NCI-H2227 (cell line): ENCODE results near the gene LRP1-AS.

ENCODE experiments used
- DNase-seq: peaks from one replicate; lab custom pipeline; 2025; ENCODE audit not compliant: unreplicated experiment; lab: John Stamatoyannopoulos, UW

LRP1-AS gene

DNA sequence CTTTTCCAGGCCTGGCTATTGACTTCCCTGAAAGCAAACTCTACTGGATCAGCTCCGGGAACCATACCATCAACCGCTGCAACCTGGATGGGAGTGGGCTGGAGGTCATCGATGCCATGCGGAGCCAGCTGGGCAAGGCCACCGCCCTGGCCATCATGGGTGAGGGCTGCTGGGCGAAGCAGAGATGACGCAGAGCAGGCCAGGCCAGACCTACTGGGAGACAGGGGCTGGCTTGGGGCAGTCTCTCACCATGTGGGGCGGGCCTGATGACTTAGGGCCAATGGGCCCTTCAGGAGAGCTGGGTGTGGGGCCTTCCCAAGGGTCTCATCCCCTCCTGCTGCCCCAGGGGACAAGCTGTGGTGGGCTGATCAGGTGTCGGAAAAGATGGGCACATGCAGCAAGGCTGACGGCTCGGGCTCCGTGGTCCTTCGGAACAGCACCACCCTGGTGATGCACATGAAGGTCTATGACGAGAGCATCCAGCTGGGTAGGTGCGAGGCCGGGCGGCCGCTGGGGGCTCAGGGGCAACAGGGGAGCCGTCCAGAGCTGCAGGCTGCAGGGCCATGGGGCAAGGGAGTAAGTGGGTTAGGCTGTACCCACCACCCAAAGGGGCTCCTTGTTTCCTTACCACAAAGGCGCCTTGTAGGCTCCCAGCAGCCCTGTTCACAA lies 33.0 kb upstream of the LRP1-AS start:
- no peak for DNase-seq

- no peak for DNase-seq
Observed at GRCh38 chr12:57179331-57180086, 32.1 kb upstream of the LRP1-AS start.

- DNase-seq: no peak
Observed at GRCh38 chr12:57178213-57178612, 30.8 kb upstream of the LRP1-AS start.

DNA sequence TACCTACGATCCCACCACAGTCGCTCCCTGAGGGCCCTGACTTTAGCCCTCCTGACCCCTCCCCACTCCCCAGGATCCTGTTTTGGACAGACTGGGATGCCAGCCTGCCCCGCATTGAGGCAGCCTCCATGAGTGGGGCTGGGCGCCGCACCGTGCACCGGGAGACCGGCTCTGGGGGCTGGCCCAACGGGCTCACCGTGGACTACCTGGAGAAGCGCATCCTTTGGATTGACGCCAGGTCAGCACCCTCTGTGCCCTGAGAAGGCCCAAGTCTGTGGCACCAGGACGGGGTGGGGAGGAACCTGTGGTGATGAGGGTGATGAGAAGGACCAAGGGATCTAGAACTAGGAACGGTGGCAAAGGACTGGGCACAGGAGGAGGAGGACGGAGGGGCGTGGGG lies 29.9 kb upstream of the LRP1-AS start:
- no peak for DNase-seq

DNA sequence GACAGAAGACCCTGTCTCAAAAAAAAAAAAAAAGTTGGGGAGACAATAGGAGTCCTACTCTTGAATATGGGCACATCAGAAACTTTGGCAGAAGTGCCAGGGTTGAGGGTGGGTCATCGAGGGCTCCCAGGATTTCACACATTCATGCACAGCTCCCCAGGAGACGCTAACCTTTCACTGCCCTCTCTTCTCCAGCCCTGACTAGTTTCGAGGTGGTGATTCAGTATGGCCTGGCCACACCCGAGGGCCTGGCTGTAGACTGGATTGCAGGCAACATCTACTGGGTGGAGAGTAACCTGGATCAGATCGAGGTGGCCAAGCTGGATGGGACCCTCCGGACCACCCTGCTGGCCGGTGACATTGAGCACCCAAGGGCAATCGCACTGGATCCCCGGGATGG lies 29.4 kb upstream of the LRP1-AS start:
- DNase-seq: no peak

DNA sequence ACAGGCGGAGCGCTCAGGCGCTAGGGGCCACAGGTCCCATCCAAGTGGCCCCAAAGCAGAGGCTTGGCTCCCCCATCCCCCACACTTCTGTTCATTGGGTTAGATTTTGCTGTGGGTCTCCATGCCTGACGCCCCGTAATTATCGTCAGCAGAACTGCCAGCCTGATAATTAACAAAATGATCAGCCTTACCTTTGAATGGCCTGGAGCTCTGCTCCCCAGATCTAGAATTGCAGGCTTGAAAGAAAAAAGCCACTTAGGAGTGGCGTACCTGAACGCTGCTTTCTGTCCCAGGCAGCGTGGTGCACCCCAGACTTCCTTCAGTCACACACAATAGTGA lies 28.7 kb upstream of the LRP1-AS start:
- no peak for DNase-seq

DNA sequence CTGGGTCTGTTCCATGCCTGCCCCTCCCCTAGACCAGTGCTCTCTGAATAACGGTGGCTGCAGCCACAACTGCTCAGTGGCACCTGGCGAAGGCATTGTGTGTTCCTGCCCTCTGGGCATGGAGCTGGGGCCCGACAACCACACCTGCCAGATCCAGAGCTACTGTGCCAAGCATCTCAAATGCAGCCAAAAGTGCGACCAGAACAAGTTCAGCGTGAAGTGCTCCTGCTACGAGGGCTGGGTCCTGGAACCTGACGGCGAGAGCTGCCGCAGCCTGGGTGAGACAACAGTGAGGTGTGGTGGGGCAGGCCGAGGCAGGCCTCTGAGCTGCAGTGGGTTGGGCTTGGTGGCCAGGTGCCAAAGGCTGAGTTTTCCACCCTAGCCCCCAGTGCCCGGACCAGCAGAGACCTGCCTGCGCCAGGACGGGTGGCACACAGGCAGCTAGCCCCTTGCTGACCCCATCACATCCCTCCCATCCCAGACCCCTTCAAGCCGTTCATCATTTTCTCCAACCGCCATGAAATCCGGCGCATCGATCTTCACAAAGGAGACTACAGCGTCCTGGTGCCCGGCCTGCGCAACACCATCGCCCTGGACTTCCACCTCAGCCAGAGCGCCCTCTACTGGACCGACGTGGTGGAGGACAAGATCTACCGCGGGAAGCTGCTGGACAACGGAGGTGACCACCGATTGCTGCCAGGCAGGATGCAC lies 28.2 kb upstream of the LRP1-AS start:
- DNase-seq: peak; percentile 65

- no peak for DNase-seq
Observed at GRCh38 chr12:57173683-57174082, 26.3 kb upstream of the LRP1-AS start.

GRCh38 chr12:57173089-57173488 lies 25.7 kb upstream of the LRP1-AS start:
- no peak for DNase-seq

GRCh38 chr12:57171668-57172067 lies 24.2 kb upstream of the LRP1-AS start:
- DNase-seq: no peak

DNA sequence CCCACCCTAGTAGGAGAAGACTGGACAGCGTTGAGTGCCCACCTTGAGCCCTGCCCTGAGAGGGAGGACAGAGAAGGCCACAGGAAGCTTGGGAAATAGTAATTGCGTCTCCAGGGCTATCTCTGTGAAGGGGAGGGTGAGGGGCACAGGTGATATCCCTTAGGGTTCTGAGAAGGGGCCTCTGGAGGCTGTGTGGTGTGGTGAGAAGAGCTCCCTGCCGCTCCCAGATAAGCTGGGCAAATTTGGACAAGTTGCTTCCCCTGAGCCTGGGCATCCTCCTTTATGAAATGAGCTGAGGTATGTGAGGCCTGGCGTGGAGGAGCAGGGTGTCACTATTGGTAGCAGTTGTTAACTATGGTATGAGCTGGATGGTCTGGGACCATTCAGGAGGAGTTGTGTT lies 23.5 kb upstream of the LRP1-AS start:
- DNase-seq: no peak

GRCh38 chr12:57170408-57170807 lies 23.0 kb upstream of the LRP1-AS start:
- no peak for DNase-seq

- no peak for DNase-seq
Observed at GRCh38 chr12:57169969-57170368, 22.6 kb upstream of the LRP1-AS start.

GRCh38 chr12:57169046-57169795 lies 21.8 kb upstream of the LRP1-AS start:
- no peak for DNase-seq

- DNase-seq: no peak
Observed at GRCh38 chr12:57168058-57168457, 20.6 kb upstream of the LRP1-AS start.

- no peak for DNase-seq
Observed at GRCh38 chr12:57166971-57167371, 19.6 kb upstream of the LRP1-AS start.

GRCh38 chr12:57165741-57166140 lies 18.3 kb upstream of the LRP1-AS start:
- DNase-seq: no peak

- no peak for DNase-seq
Observed at GRCh38 chr12:57164966-57165625, 17.7 kb upstream of the LRP1-AS start.

GRCh38 chr12:57164454-57164853 lies 17.0 kb upstream of the LRP1-AS start:
- DNase-seq: no peak

GRCh38 chr12:57162553-57163125 lies 15.2 kb upstream of the LRP1-AS start:
- DNase-seq: no peak

DNA sequence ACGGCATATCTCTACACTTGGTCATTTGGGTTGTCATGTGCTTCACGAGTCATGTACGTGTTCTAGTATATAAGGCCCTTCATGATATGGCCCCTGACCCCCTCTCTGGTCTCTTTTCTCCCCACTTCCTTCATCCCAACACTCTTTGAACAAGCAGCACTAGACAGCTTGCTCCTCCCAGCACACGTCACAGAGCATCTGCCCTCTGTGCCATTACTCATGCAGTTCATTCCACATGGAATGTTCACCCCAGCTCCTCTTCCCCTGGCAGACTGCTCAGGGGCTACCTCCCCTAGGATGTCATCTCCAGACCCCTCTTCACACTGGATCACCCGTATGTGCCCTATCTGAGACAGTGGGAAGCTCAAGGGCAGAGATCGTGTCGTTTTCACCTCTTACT lies 14.1 kb upstream of the LRP1-AS start:
- no peak for DNase-seq
